ENCODE data around the gene NCOA7. TPM values are rescaled to one million over a fixed set of nuclear protein-coding genes. Genes with fewer than 3 reads are reported as not detected.

Gene NCOA7
- total RNA-seq, 1 experiment from 2014 or later: 37.3 TPM

- ATAC-seq: no peak
- Histone ChIP-seq H3K36me3 (ENCODE audit: control insufficient read depth, insufficient read depth, low read length) (no peaks in the 10 kb centered on the region), H3K27ac (ENCODE audit: low read length) (no peak overlapping the region), H3K9me3 (ENCODE audit: control insufficient read depth, insufficient read depth, low read depth, low read length) (no peaks in the 10 kb centered on the region), H3K4me1 (ENCODE audit: control insufficient read depth, insufficient read depth, low read length) (peaks cover 4% of the 10 kb centered on the region), H3K4me3 (ENCODE audit: low read depth in 2 of 2, low read length in 2 of 2) (no peak overlapping the region), H3K27me3 (ENCODE audit: control insufficient read depth, insufficient read depth, low read length) (no peaks in the 10 kb centered on the region)
- no TSS peak for BruUV-seq (replicated peaks)
- TF ChIP-seq CTCF (IDR thresholded peaks at IDR 0.05) (no peak), SIN3A (IDR thresholded peaks at IDR 0.05; ENCODE audit: borderline replicate concordance, insufficient read depth, low read depth, low read length) (no peak), POLR2AphosphoS5 (IDR thresholded peaks at IDR 0.05; ENCODE audit: low read depth, low read length) (no peak), REST (IDR thresholded peaks at IDR 0.05; ENCODE audit: insufficient read depth in 1 of 2, low read depth in 2 of 2, low read length in 1 of 2) (no peak), TCF7L2 (IDR thresholded peaks at IDR 0.05; ENCODE audit: low read depth, low read length) (no peak)
- ChIA-PET CTCF (interaction anchor here (1.0 kb wide), 1 partner anchor 157 kb away, joined by 3 read pairs; the partner anchor contains the start of gene HINT3), POLR2A (no interaction called here)
- no peak for DNase-seq (ENCODE audit: low read depth, low spot score)
- intact Hi-C loops (cut with micrococcal nuclease; ENCODE audit: unreplicated experiment) (no loop called here), in situ Hi-C loops (cut with HindIII; ENCODE audit: low pct_unique_long_range_greater_than_20kb, low sequenced_read_pairs) (no loop called here)
Measured at GRCh38 chr6:125798734-125799508, 8.2 kb downstream of the NCOA7 start.

GRCh38 chr6:125802383-125802782 lies 11.6 kb downstream of the NCOA7 start:
- no peak overlapping the region for H3K27ac ChIP-seq (ENCODE audit: low read length)
- no peaks in the 10 kb centered on the region for H3K4me1 ChIP-seq (ENCODE audit: control insufficient read depth, insufficient read depth, low read length)
- in situ Hi-C loops (cut with HindIII; ENCODE audit: low pct_unique_long_range_greater_than_20kb, low sequenced_read_pairs) (no loop called here), intact Hi-C loops (cut with micrococcal nuclease; ENCODE audit: unreplicated experiment) (no loop called here)
- ChIA-PET CTCF (no interaction called here), POLR2A (interaction anchor here (0.5 kb wide), 1 partner anchor 12 kb away, joined by 3 read pairs; no protein-coding TSS in a partner anchor)
- BruUV-seq (replicated peaks): no TSS peak
- H3K4me3 ChIP-seq (ENCODE audit: low read depth in 2 of 2, low read length in 2 of 2): no peak overlapping the region
- H3K27me3 ChIP-seq (ENCODE audit: control insufficient read depth, insufficient read depth, low read length): no peaks in the 10 kb centered on the region
- DNase-seq (ENCODE audit: low read depth, low spot score): no peak
- ATAC-seq: no peak
- H3K9me3 ChIP-seq (ENCODE audit: control insufficient read depth, insufficient read depth, low read depth, low read length): no peaks in the 10 kb centered on the region
- no peaks in the 10 kb centered on the region for H3K36me3 ChIP-seq (ENCODE audit: control insufficient read depth, insufficient read depth, low read length)
- no peak for TF ChIP-seq REST (IDR thresholded peaks at IDR 0.05; ENCODE audit: insufficient read depth in 1 of 2, low read depth in 2 of 2, low read length in 1 of 2)
- TF ChIP-seq POLR2AphosphoS5 (IDR thresholded peaks at IDR 0.05; ENCODE audit: low read depth, low read length): no peak
- no peak for TF ChIP-seq SIN3A (IDR thresholded peaks at IDR 0.05; ENCODE audit: borderline replicate concordance, insufficient read depth, low read depth, low read length)
- no peak for TF ChIP-seq CTCF (IDR thresholded peaks at IDR 0.05)
- no peak for TF ChIP-seq TCF7L2 (IDR thresholded peaks at IDR 0.05; ENCODE audit: low read depth, low read length)

Data from Panc1 (cell line).